ENCODE data around the gene DRAP1.

DNA sequence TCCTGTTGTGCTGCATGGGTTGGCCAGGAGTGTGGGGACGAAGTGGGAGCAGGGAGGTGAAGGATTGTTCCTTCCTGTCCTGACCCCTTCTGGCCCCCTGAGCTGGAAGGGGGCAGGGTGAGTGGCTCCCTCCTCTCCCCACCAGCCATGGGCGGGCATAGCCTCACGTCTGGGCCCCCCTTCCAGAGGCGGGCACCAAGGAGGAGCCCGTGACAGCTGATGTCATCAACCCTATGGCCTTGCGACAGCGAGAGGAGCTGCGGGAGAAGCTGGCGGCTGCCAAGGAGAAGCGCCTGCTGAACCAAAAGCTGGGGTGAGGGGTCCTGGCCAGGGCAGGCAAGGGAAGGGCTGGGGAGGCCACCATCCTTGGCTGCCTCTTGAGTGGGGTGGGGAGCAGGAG, 45.7 kb downstream of the DRAP1 start:
- TF ChIP-seq, protein P1, sequence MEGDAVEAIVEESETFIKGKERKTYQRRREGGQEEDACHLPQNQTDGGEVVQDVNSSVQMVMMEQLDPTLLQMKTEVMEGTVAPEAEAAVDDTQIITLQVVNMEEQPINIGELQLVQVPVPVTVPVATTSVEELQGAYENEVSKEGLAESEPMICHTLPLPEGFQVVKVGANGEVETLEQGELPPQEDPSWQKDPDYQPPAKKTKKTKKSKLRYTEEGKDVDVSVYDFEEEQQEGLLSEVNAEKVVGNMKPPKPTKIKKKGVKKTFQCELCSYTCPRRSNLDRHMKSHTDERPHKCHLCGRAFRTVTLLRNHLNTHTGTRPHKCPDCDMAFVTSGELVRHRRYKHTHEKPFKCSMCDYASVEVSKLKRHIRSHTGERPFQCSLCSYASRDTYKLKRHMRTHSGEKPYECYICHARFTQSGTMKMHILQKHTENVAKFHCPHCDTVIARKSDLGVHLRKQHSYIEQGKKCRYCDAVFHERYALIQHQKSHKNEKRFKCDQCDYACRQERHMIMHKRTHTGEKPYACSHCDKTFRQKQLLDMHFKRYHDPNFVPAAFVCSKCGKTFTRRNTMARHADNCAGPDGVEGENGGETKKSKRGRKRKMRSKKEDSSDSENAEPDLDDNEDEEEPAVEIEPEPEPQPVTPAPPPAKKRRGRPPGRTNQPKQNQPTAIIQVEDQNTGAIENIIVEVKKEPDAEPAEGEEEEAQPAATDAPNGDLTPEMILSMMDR (conservative IDR thresholded peaks at IDR 0.05; ENCODE audit: low read length), result no peak
- no peak for TF ChIP-seq EZH2phosphoT487 (IDR thresholded peaks at IDR 0.05; ENCODE audit: borderline replicate concordance)
